Posterior vena cava (tissue), 2 donors: Measurements from ENCODE around the gene NPR2. TPM values are rescaled to one million over a fixed set of nuclear protein-coding genes. Genes with fewer than 3 reads are reported as not detected.

Source experiments
- DNase-seq: peaks from one replicate; pipeline ENCODE4 v3.0.0-alpha.2; 2020; ENCODE audit warnings: low spot score
- intact Hi-C, 2 donors: fragments of 100-400 bp; cut with DNase I; formaldehyde crosslinking; loops; one replicate each; pipeline versions ENCODE4 v1.14.1 to v1.14.2; 2022 to 2023
- total RNA-seq, 2 donors: library from RNA; stranded (reverse); fragmentation: NEBNext Ultra II Directional; extraction: Animal tissue kit (Norgen Biotek cat#: 25700); gene quantifications; one replicate each; pipeline ENCODE4 v1.2.1, GENCODE V29; 2021
- donor health status: DM: yes; HTN: yes; CAD: no.
- donor health status: DM: yes; HTN: yes; CAD: no.

Gene NPR2
- total RNA-seq, 2 donors from 2014 or later = 27.4 to 47.1 TPM

- intact Hi-C loops = no loop called here
- no peak for DNase-seq
Measured at GRCh38 chr9:35759795-35760194, 31.6 kb upstream of the NPR2 start.

GRCh38 chr9:35760651-35761050 lies 30.7 kb upstream of the NPR2 start:
- DNase-seq = no peak
- intact Hi-C loops = no loop called here

- no peak for DNase-seq
- intact Hi-C loops = no loop called here
Measured at GRCh38 chr9:35763181-35763580, 28.2 kb upstream of the NPR2 start.

- DNase-seq = no peak
- intact Hi-C loops = no loop called here
Measured at GRCh38 chr9:35763803-35764202, 27.6 kb upstream of the NPR2 start.

- intact Hi-C loops = no loop called here
- DNase-seq = no peak
Measured at GRCh38 chr9:35766997-35767396, 24.4 kb upstream of the NPR2 start.

GRCh38 chr9:35767458-35767857 lies 23.9 kb upstream of the NPR2 start:
- no peak for DNase-seq
- intact Hi-C loops = no loop called here

GRCh38 chr9:35769763-35770162 lies 21.6 kb upstream of the NPR2 start:
- DNase-seq = no peak
- intact Hi-C loops = no loop called here

- no peak for DNase-seq
- intact Hi-C loops = no loop called here
Measured at GRCh38 chr9:35771075-35771433, 20.3 kb upstream of the NPR2 start.

- no peak for DNase-seq
- intact Hi-C loops = no loop called here
Measured at GRCh38 chr9:35771534-35771933, 19.9 kb upstream of the NPR2 start.

- DNase-seq = no peak
- intact Hi-C loops = no loop called here
Measured at GRCh38 chr9:35771943-35772342, 19.4 kb upstream of the NPR2 start.

- intact Hi-C loops = loop anchor here (1.0 to 5.0 kb wide), 2 partner anchors 10 to 117 kb away; no protein-coding TSS in a partner anchor
- no peak for DNase-seq
Measured at GRCh38 chr9:35774907-35775635, 16.3 kb upstream of the NPR2 start.

GRCh38 chr9:35776018-35776417 lies 15.4 kb upstream of the NPR2 start:
- intact Hi-C loops = loop anchor here in 1 of 2 donors (5.0 kb wide), 1 partner anchor 116 kb away; no protein-coding TSS in a partner anchor
- no peak for DNase-seq

GRCh38 chr9:35778496-35778895 lies 12.9 kb upstream of the NPR2 start:
- intact Hi-C loops = loop anchor here in 1 of 2 donors (5.0 kb wide), 1 partner anchor 114 kb away; no protein-coding TSS in a partner anchor
- no peak for DNase-seq

GRCh38 chr9:35781066-35781465 lies 10.3 kb upstream of the NPR2 start:
- intact Hi-C loops = loop anchor here in 1 of 2 donors (10.0 kb wide), 1 partner anchor 124 kb away; the partner anchor contains the start of genes HRCT1 and SPAAR
- DNase-seq = no peak

GRCh38 chr9:35783418-35783817 lies 8.0 kb upstream of the NPR2 start:
- no peak for DNase-seq
- intact Hi-C loops = loop anchor here in 1 of 2 donors (10.0 kb wide), 1 partner anchor 121 kb away; the partner anchor contains the start of genes HRCT1 and SPAAR

GRCh38 chr9:35789541-35789940 lies 1.9 kb upstream of the NPR2 start:
- intact Hi-C loops = loop anchor here in 1 of 2 donors (10.0 kb wide), 1 partner anchor 115 kb away; the partner anchor contains the start of genes HRCT1 and SPAAR
- no peak for DNase-seq

GRCh38 chr9:35790025-35790384 lies 1.4 kb upstream of the NPR2 start:
- DNase-seq = no peak
- intact Hi-C loops = loop anchor here in 1 of 2 donors (5.0 kb wide), 2 partner anchors 37 to 92 kb away; partner anchors contain the start of genes FAM221B and TMEM8B

GRCh38 chr9:35790385-35791296 lies 750 bp upstream of the NPR2 start:
- intact Hi-C loops = loop anchor here in 1 of 2 donors (5.0 kb wide), 2 partner anchors 37 to 92 kb away; partner anchors contain the start of genes FAM221B and TMEM8B
- peak; percentile 85 for DNase-seq

GRCh38 chr9:35792024-35792813 lies 828 bp downstream of the NPR2 start:
- intact Hi-C loops = loop anchor here in 1 of 2 donors (5.0 kb wide), 2 partner anchors 35 to 90 kb away; partner anchors contain the start of genes FAM221B and TMEM8B
- no peak for DNase-seq
